Neural progenitor cell (in vitro differentiated cells): Measurements from ENCODE around the gene C12orf42. TPM values are rescaled to one million over a fixed set of nuclear protein-coding genes. Genes with fewer than 3 reads are reported as not detected.

ENCODE experiments used
- DNase-seq: peaks from one replicate; pipeline ENCODE4 v3.0.0-alpha.2; 2016; ENCODE audit warnings: low spot score
- H2AFZ ChIP-seq: fragments of 200-600 bp; sonication (generic); replicated peaks from 2 replicates; pipeline ENCODE4 v1.6.1; 2016; ENCODE audit warnings: antibody characterized with exemption
- H3F3A ChIP-seq: fragments of 200-600 bp; sonication (generic); 2 replicates; pipeline ENCODE4 v1.6.1; 2016; ENCODE audit warnings: antibody characterized with exemption, low read depth
- H3K27ac ChIP-seq: fragments of 200-600 bp; sonication (generic); 2 replicates; pipeline ENCODE4 v1.5.1; 2016; ENCODE audit warnings: mild to moderate bottlenecking
- H3K27me3 ChIP-seq: fragments of 200-600 bp; sonication (generic); 2 replicates; pipeline ENCODE4 v1.6.1; 2016; ENCODE audit warnings: mild to moderate bottlenecking, moderate library complexity
- H3K36me3 ChIP-seq: fragments of 200-600 bp; sonication (generic); 2 replicates; pipeline ENCODE4 v1.5.1; 2016
- H3K4me1 ChIP-seq: fragments of 200-600 bp; sonication (generic); 2 replicates; pipeline ENCODE4 v1.6.1; 2016; ENCODE audit warnings: mixed run types
- H3K4me2 ChIP-seq: fragments of 200-600 bp; sonication (generic); 2 replicates; pipeline ENCODE4 v1.6.1; 2016
- H3K4me3 ChIP-seq: fragments of 200-600 bp; sonication (generic); 2 replicates; pipeline ENCODE4 v1.5.1; 2016
- H3K79me2 ChIP-seq: fragments of 200-600 bp; sonication (generic); 2 replicates; pipeline ENCODE4 v1.6.1; 2016; ENCODE audit warnings: low read depth
- H3K9ac ChIP-seq: fragments of 200-600 bp; sonication (generic); 2 replicates; pipeline ENCODE4 v1.6.1; 2016
- H3K9me3 ChIP-seq: fragments of 200-600 bp; sonication (generic); 2 replicates; pipeline ENCODE4 v1.5.1; 2016; ENCODE audit warnings: low read depth
- H4K20me1 ChIP-seq: fragments of 200-600 bp; sonication (generic); 2 replicates; pipeline ENCODE4 v1.6.1; 2016; ENCODE audit warnings: low read depth
- H3K27ac Mint-ChIP-seq: 3 replicates; pipeline ENCODE4 v1.8.0; 2021; ENCODE audit warnings: mixed read lengths
- H3K27me3 Mint-ChIP-seq: 2 replicates; pipeline ENCODE4 v1.8.0; 2022; ENCODE audit warnings: low read depth, mild to moderate bottlenecking, inconsistent platforms, moderate library complexity, mixed read lengths; ENCODE audit not compliant: insufficient read depth
- H3K36me3 Mint-ChIP-seq: 3 replicates; pipeline ENCODE4 v1.8.0; 2021; ENCODE audit warnings: mixed read lengths
- H3K4me1 Mint-ChIP-seq: 3 replicates; pipeline ENCODE4 v1.8.0; 2021; ENCODE audit warnings: mixed read lengths
- H3K4me3 Mint-ChIP-seq: 3 replicates; pipeline ENCODE4 v1.8.0; 2021; ENCODE audit warnings: mild to moderate bottlenecking, moderate library complexity, mixed read lengths
- H3K9me3 Mint-ChIP-seq: 3 replicates; pipeline ENCODE4 v1.8.0; 2020; ENCODE audit warnings: mixed read lengths
- EZH2 ChIP-seq: fragments of 200-600 bp; sonication (generic); IDR thresholded peaks from 2 replicates; pipeline ENCODE4 v1.6.1; 2017; ENCODE audit warnings: antibody characterized with exemption, mild to moderate bottlenecking, moderate library complexity
- EZH2phosphoT487 ChIP-seq: fragments of 200-600 bp; sonication (generic); IDR thresholded peaks from 2 replicates; pipeline ENCODE4 v1.6.1; 2017; ENCODE audit warnings: antibody characterized with exemption
- total RNA-seq: library from RNA; depleted of rRNA; stranded (reverse); fragments of >200 nt; gene quantifications from 2 replicates; pipeline ENCODE4 v1.2.3, GENCODE V29; 2015; ENCODE audit warnings: low replicate concordance
- TF ChIP-seq, protein P1 (sequence below): fragments of 200-600 bp; sonication (generic); IDR thresholded peaks from 2 replicates; pipeline ENCODE4 v1.5.1; 2017; ENCODE audit warnings: antibody characterized with exemption, mild to moderate bottlenecking

The C12orf42 gene
- total RNA-seq, 1 donor from 2014 or later = 1.1 TPM

GRCh38 chr12:103348935-103349334 is 146.8 kb downstream of the C12orf42 start:
- H3K4me2 ChIP-seq = no peak overlapping the region
- H3K36me3 Mint-ChIP-seq = no peaks in the 10 kb centered on the region
- TF ChIP-seq EZH2phosphoT487 (no peak), EZH2 (no peak)
- TF ChIP-seq, protein P1, sequence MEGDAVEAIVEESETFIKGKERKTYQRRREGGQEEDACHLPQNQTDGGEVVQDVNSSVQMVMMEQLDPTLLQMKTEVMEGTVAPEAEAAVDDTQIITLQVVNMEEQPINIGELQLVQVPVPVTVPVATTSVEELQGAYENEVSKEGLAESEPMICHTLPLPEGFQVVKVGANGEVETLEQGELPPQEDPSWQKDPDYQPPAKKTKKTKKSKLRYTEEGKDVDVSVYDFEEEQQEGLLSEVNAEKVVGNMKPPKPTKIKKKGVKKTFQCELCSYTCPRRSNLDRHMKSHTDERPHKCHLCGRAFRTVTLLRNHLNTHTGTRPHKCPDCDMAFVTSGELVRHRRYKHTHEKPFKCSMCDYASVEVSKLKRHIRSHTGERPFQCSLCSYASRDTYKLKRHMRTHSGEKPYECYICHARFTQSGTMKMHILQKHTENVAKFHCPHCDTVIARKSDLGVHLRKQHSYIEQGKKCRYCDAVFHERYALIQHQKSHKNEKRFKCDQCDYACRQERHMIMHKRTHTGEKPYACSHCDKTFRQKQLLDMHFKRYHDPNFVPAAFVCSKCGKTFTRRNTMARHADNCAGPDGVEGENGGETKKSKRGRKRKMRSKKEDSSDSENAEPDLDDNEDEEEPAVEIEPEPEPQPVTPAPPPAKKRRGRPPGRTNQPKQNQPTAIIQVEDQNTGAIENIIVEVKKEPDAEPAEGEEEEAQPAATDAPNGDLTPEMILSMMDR = no peak

DNA sequence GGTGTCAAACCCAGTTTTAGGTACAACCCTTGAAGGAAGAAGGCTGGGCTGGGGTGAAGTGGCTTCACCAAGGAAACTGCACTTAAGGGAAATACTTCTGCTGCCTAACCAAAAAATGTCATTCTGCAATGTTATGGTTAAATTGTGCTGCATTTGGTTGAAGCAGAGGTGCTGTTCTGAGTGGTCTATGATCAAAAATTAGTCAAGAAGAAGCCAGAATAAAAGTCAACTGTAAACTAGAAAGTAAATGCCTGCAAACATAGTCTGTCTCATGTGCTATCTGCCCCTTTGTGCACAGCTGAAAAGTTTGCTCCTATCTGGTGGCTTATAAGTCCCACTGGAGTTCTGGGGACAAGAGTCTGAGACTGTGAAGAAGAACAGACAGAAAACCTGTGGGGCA is 158.8 kb downstream of the C12orf42 start:
- Histone ChIP-seq H2AFZ (no peak overlapping the region), H3K9ac (no peak overlapping the region), H4K20me1 (no peaks in the 10 kb centered on the region), H3F3A (no peaks in the 10 kb centered on the region), H3K36me3 (no peaks in the 10 kb centered on the region), H3K27ac (no peak overlapping the region), H3K27me3 (no peaks in the 10 kb centered on the region), H3K4me1 (no peaks in the 10 kb centered on the region), H3K4me2 (no peak overlapping the region), H3K9me3 (no peaks in the 10 kb centered on the region), H3K79me2 (no peaks in the 10 kb centered on the region), H3K4me3 (no peak overlapping the region)
- Mint-ChIP-seq H3K27me3 (peaks cover 7% of the 10 kb centered on the region), H3K36me3 (no peaks in the 10 kb centered on the region), H3K4me3 (no peak overlapping the region), H3K9me3 (peaks cover 11% of the 10 kb centered on the region), H3K27ac (no peak overlapping the region), H3K4me1 (peaks cover 26% of the 10 kb centered on the region)
- DNase-seq = no peak
- TF ChIP-seq EZH2phosphoT487 = no peak
- TF ChIP-seq, protein P1 = no peak
- no peak for TF ChIP-seq EZH2

More at GRCh38 chr12:103348935-103349334, 146.8 kb downstream of the C12orf42 start:
- peaks cover 5% of the 10 kb centered on the region for H3K4me1 Mint-ChIP-seq
- Histone ChIP-seq H3K9ac (no peak overlapping the region), H3K4me1 (peaks cover 12% of the 10 kb centered on the region), H3K27me3 (no peaks in the 10 kb centered on the region), H3K79me2 (no peaks in the 10 kb centered on the region), H4K20me1 (no peaks in the 10 kb centered on the region), H3F3A (no peaks in the 10 kb centered on the region), H2AFZ (no peak overlapping the region), H3K9me3 (no peaks in the 10 kb centered on the region), H3K4me3 (no peak overlapping the region), H3K36me3 (no peaks in the 10 kb centered on the region), H3K27ac (no peak overlapping the region)
- DNase-seq = no peak
- no peaks in the 10 kb centered on the region for H3K27me3 Mint-ChIP-seq
- no peak overlapping the region for H3K27ac Mint-ChIP-seq
- H3K9me3 Mint-ChIP-seq = no peaks in the 10 kb centered on the region
- H3K4me3 Mint-ChIP-seq = no peak overlapping the region

- Histone ChIP-seq H3K9ac (no peak overlapping the region), H3K4me2 (no peak overlapping the region), H2AFZ (no peak overlapping the region), H3K9me3 (no peaks in the 10 kb centered on the region), H3K79me2 (no peaks in the 10 kb centered on the region), H3K36me3 (no peaks in the 10 kb centered on the region), H3K27ac (no peak overlapping the region), H4K20me1 (no peaks in the 10 kb centered on the region), H3F3A (no peaks in the 10 kb centered on the region), H3K4me1 (no peaks in the 10 kb centered on the region), H3K27me3 (no peaks in the 10 kb centered on the region), H3K4me3 (no peak overlapping the region)
- no peak for TF ChIP-seq EZH2
- TF ChIP-seq EZH2phosphoT487 = no peak
- TF ChIP-seq, protein P1 = no peak
- DNase-seq = no peak
- no peak overlapping the region for H3K4me3 Mint-ChIP-seq
- H3K9me3 Mint-ChIP-seq = no peaks in the 10 kb centered on the region
- H3K27ac Mint-ChIP-seq = no peak overlapping the region
- no peaks in the 10 kb centered on the region for H3K36me3 Mint-ChIP-seq
- H3K27me3 Mint-ChIP-seq = peaks cover 4% of the 10 kb centered on the region
- H3K4me1 Mint-ChIP-seq = peaks cover 24% of the 10 kb centered on the region
Observed at GRCh38 chr12:103334466-103334865, 161.3 kb downstream of the C12orf42 start.
